GM15510 (cell line): ENCODE measurements around the gene SPATS2.

ENCODE experiments used
- POLR2A ChIP-seq: IDR thresholded peaks from 3 replicates; pipeline ENCODE4 v1.6.1; 2011; ENCODE audit warnings: borderline replicate concordance; ENCODE audit not compliant: insufficient read length; ENCODE audit errors: extremely low read depth

SPATS2 gene

GRCh38 chr12:49489154-49489553, 121.9 kb downstream of the SPATS2 start:
- no peak for TF ChIP-seq POLR2A

DNA sequence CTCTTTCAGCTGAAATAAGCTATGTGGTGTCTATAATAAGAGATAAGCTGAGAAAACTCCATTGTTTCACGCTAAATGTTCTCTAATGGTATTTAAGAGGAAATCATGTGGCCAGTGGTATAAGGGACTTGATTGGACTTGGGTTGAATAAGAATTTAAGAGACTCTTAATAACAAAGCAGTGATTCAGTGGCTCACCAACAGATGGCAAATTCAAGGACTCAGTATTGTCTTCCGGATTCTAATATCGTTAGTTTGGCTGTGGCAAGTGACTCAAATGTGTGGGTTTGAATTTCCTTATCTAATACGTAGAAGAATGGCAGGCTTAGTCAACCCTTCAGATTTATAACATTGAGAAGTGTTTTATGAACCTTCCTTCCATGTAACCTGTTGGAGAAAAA, 122.5 kb downstream of the SPATS2 start:
- no peak for TF ChIP-seq POLR2A

GRCh38 chr12:49491823-49492222, 124.6 kb downstream of the SPATS2 start:
- no peak for TF ChIP-seq POLR2A

DNA sequence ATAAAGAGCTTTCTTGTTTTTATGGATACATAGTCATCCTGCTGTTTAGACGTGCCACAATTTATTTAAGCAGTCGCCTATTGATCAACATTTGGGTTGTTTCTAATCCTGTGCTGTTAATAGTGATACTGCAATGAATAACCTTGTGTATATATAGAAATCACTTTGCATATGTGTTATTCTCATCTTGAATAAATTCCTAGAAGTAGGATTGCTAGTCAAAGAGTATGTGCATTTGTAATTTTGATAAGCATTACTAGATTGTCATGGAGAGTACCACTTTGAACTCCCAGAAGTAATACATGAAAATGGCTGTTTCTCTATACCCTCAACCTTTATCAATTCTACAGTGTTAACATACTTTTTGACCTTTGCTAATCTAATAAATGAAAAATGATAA, 126.6 kb downstream of the SPATS2 start:
- no peak for TF ChIP-seq POLR2A

- no peak for TF ChIP-seq POLR2A
These were observed 129.4 kb downstream of the SPATS2 start for GRCh38 chr12:49496417-49497360.

- no peak for TF ChIP-seq POLR2A
These were observed 134.6 kb downstream of the SPATS2 start for GRCh38 chr12:49501895-49502294.

DNA sequence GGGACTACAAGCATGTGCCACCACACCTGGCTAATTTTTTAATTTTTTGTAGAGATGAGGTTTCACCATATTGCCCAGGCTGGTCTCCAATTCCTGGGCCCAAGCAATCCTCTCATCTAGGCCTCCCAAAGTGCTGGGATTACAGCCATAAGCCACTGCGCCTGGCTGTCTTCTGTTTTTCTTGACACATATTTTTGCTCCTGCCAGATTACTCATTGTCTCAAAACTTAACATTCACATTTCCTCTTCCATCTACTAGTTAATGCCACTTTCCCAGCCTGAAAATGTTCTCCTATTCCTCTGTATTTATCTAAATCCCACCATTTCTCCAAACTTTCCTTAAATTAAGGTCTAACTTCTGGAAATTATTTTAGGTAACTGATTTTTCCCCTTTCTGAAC, 135.3 kb downstream of the SPATS2 start:
- no peak for TF ChIP-seq POLR2A

- TF ChIP-seq POLR2A, result no peak
These were observed 136.5 kb downstream of the SPATS2 start for GRCh38 chr12:49503674-49504180.

GRCh38 chr12:49505672-49506071, 138.4 kb downstream of the SPATS2 start:
- no peak for TF ChIP-seq POLR2A

DNA sequence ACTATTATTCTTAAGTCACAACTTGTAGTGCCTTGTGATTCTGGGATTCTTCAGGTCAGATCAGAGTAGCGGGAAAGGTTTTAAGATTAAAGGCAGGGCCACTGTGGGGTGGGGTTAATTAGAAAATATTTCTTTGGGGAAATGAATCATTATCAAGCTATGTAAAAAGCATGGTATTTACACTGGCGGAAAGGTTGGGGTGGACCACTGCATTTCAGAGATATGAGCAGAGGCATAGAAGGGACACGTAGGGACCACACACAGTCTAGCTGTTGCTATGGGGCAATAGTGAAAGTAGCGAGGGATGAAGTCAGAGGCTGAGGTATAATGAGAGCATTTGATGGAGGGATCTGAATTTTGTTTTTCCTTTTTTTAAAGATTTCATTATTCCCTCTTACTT, 139.9 kb downstream of the SPATS2 start:
- no peak for TF ChIP-seq POLR2A

DNA sequence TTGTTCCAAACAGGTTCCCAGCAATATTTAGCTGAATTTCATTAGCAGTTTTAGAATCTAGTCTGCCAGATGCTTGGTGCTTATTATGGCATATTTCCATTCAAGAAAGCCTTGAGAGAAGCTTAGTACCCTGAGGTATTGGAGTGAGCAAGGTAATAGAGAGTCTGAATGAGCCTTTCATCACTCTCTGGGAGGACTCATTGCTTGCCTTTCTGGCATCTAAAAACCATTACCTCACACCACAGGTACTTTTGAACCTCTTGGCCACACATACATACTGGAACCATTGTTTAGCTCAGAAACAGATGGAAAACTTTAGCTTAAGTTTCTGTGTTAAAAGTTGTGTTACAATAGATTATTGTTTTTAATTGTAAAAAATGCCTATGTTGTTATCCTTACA, 144.1 kb downstream of the SPATS2 start:
- no peak for TF ChIP-seq POLR2A

GRCh38 chr12:49512546-49512945, 145.3 kb downstream of the SPATS2 start:
- no peak for TF ChIP-seq POLR2A

DNA sequence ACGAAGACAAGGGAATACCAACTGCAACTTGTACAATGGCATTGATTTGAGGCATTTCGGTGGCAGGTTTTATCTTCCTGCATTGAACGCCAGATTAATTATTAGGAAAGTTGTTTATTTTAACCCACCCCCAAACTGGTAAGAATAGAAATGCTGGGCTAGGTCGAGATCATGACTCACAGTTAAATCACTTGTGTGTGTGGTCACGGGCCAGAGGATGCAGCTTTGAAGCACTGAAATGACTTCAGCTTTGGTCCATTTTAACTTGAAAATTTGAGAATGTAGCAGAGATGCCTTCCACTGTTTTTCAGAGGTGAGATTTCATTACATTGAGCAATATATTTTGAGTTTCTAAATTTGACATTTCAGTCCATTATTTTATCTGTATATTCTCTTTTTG, 148.0 kb downstream of the SPATS2 start:
- TF ChIP-seq POLR2A, result no peak

DNA sequence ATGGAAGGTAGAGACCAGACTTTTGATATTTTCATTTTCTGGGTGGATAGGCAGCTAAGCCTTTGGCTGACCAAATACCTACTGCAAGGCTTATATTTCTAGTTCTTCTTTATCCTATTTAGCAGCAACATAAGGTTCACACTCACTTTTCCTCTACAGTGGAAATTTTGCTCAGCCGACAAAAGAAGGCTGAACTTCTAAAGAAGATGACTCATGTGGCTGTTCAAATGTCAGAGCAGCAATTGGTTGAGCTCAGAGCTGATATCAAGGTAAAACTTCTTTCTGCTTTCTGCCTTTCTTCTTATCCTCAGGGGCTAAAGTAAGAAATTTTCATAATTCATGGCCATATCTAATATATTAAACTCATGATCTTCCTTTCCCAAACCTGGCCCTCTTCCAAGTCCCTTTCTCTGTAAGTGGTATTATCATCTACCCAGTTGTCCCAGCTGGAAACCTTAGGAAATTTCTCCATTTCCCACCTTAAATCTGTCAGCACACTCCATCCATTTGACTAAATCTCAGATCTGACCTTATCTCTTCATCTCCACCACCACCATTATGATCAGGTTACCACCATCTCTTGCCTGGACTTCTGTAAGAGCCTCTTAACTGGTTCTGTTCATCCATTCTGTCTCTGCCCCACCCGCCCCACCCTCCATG, 151.8 kb downstream of the SPATS2 start:
- no peak for TF ChIP-seq POLR2A

GRCh38 chr12:49519574-49519936, 152.3 kb downstream of the SPATS2 start:
- TF ChIP-seq POLR2A, result no peak

GRCh38 chr12:49521389-49521788, 154.1 kb downstream of the SPATS2 start:
- TF ChIP-seq POLR2A, result no peak
